ENCODE results near the gene CRIP1. TPM values are rescaled to one million over a fixed set of nuclear protein-coding genes. Genes with fewer than 3 reads are reported as not detected.

The CRIP1 gene
- 1.1 to 1.7 TPM (median 1.3 TPM) in 3 replicates for polyA plus RNA-seq
- polyA plus RNA-seq (2011; ENCODE audit: low read depth) = not detected
- polyA plus RNA-seq (2011; cell fraction: cytosol; rRNA removed) = 0.23 and 1.0 TPM in 2 replicates
- 0.27 and 0.85 TPM in 2 replicates for polyA plus RNA-seq (2011; cell fraction: nucleus; rRNA removed)
- polyA plus RNA-seq (2012; ENCODE audit: low replicate concordance) = 2.2 TPM in 1 of 2 replicates, not detected in the other
- polyA minus RNA-seq = not detected in 3 replicates
- not detected for polyA minus RNA-seq (2011; cell fraction: cytosol; rRNA and poly(A)+ RNA removed)
- 1.8 TPM in 1 of 2 replicates, not detected in the other for polyA minus RNA-seq (2011; cell fraction: nucleus; rRNA and poly(A)+ RNA removed)

GRCh38 chr14:105486163-105486973 lies at the start of gene CRIP1:
Gene CRIP1, plus strand, starts transcription at chr14:105486886. Its CDS starts 374 bp downstream, at chr14:105487260.
- H3K27me3 ChIP-seq (ENCODE audit: control insufficient read depth, extremely low read depth, insufficient read depth, low read length) = peaks cover 35% of the 10 kb centered on the region
- H3K4me1 ChIP-seq (ENCODE audit: control insufficient read depth, extremely low read depth, insufficient read depth, low read length) = peaks cover 33% of the 10 kb centered on the region
- dilution Hi-C loops (cut with MboI; ENCODE audit: extremely low pct_ligation_motif_present, low sequenced_read_pairs) = no loop called here
- H3K9me3 ChIP-seq (ENCODE audit: control insufficient read depth, low read depth, low read length) = no peaks in the 10 kb centered on the region
- H3K27ac ChIP-seq (ENCODE audit: control insufficient read depth, insufficient read depth, low read length) = no peak within 1 kb of the TSS
- TF ChIP-seq EZH2 (IDR thresholded peaks at IDR 0.05; ENCODE audit: low read length) (peak; percentile 82), CTCF (optimal IDR thresholded peaks at IDR 0.05 in 1 of 3, IDR thresholded peaks at IDR 0.05 in 1 of 3, conservative IDR thresholded peaks at IDR 0.05 in 1 of 3; ENCODE audit: extremely low read depth in 1 of 3, insufficient read depth in 2 of 3, low read length in 3 of 3) (no peak)
- peak within 1 kb of the TSS in 1 of 3 experiments; percentile 7 for H3K4me3 ChIP-seq (ENCODE audit: control insufficient read depth in 2 of 3, extremely low read depth in 1 of 3, insufficient read depth in 2 of 3, low read depth in 1 of 3, low read length in 3 of 3)
- H3K9ac ChIP-seq (ENCODE audit: control insufficient read depth, extremely low read depth, insufficient read depth, low read length) = no peak within 1 kb of the TSS
- no peaks in the 10 kb centered on the region for H3K79me2 ChIP-seq (ENCODE audit: control insufficient read depth, insufficient read depth, low read length)
- FAIRE-seq = no peak
- H2AFZ ChIP-seq (ENCODE audit: control insufficient read depth, low read length) = no peak within 1 kb of the TSS
- H3K9me1 ChIP-seq (ENCODE audit: control insufficient read depth, extremely low read depth, insufficient read depth, low read length) = no peaks in the 10 kb centered on the region
- H3K4me2 ChIP-seq (ENCODE audit: control insufficient read depth, extremely low read depth, insufficient read depth, low read depth, low read length) = peak within 1 kb of the TSS; percentile 48
- no peak for DNase-seq (ENCODE audit: low read depth, low spot score)
- no peaks in the 10 kb centered on the region for H3K36me3 ChIP-seq (ENCODE audit: control insufficient read depth in 2 of 2, extremely low read depth in 1 of 2, insufficient read depth in 2 of 2, low read length in 2 of 2)
- H4K20me1 ChIP-seq (ENCODE audit: control insufficient read depth, extremely low read depth, insufficient read depth, low read length) = no peaks in the 10 kb centered on the region

GRCh38 chr14:105436891-105437722 lies 49.6 kb upstream of the CRIP1 start:
- no peak overlapping the region for H2AFZ ChIP-seq (ENCODE audit: control insufficient read depth, low read length)
- peaks cover 77% of the 10 kb centered on the region for H3K79me2 ChIP-seq (ENCODE audit: control insufficient read depth, insufficient read depth, low read length)
- H4K20me1 ChIP-seq (ENCODE audit: control insufficient read depth, extremely low read depth, insufficient read depth, low read length) = peaks cover 38% of the 10 kb centered on the region
- no peaks in the 10 kb centered on the region for H3K27me3 ChIP-seq (ENCODE audit: control insufficient read depth, extremely low read depth, insufficient read depth, low read length)
- no peak for FAIRE-seq
- peaks cover 10 to 18% of the 10 kb centered on the region in 2 experiments for H3K36me3 ChIP-seq (ENCODE audit: control insufficient read depth in 2 of 2, extremely low read depth in 1 of 2, insufficient read depth in 2 of 2, low read length in 2 of 2)
- H3K4me2 ChIP-seq (ENCODE audit: control insufficient read depth, extremely low read depth, insufficient read depth, low read depth, low read length) = no peak overlapping the region
- DNase-seq (ENCODE audit: low read depth, low spot score) = peak; percentile 25
- no peak overlapping the region for H3K4me3 ChIP-seq (ENCODE audit: control insufficient read depth in 2 of 3, extremely low read depth in 1 of 3, insufficient read depth in 2 of 3, low read depth in 1 of 3, low read length in 3 of 3)
- H3K4me1 ChIP-seq (ENCODE audit: control insufficient read depth, extremely low read depth, insufficient read depth, low read length) = no peaks in the 10 kb centered on the region
- dilution Hi-C loops (cut with MboI; ENCODE audit: extremely low pct_ligation_motif_present, low sequenced_read_pairs) = no loop called here
- H3K9me1 ChIP-seq (ENCODE audit: control insufficient read depth, extremely low read depth, insufficient read depth, low read length) = no peaks in the 10 kb centered on the region
- no peaks in the 10 kb centered on the region for H3K9me3 ChIP-seq (ENCODE audit: control insufficient read depth, low read depth, low read length)
- no peak overlapping the region for H3K27ac ChIP-seq (ENCODE audit: control insufficient read depth, insufficient read depth, low read length)
- H3K9ac ChIP-seq (ENCODE audit: control insufficient read depth, extremely low read depth, insufficient read depth, low read length) = no peak overlapping the region
- TF ChIP-seq CTCF (optimal IDR thresholded peaks at IDR 0.05 in 1 of 3, IDR thresholded peaks at IDR 0.05 in 1 of 3, conservative IDR thresholded peaks at IDR 0.05 in 1 of 3; ENCODE audit: extremely low read depth in 1 of 3, insufficient read depth in 2 of 3, low read length in 3 of 3) (no peak), EZH2 (IDR thresholded peaks at IDR 0.05; ENCODE audit: low read length) (no peak)

Measured in keratinocyte (primary cell).